H1 (cell line): ENCODE measurements around the gene BHMT2. TPM values are rescaled to one million over a fixed set of nuclear protein-coding genes. Genes with fewer than 3 reads are reported as not detected.

Experiments used
- CTCF ChIA-PET: fragments of 300-600 bp; sonication (Branson Sonifier 250); formaldehyde crosslinking; loops from one replicate; lab custom pipeline; 2021; ENCODE audit not compliant: partially characterized antibody; lab: Charles Lee
- POLR2A ChIA-PET: fragments of 300-600 bp; sonication (Branson Sonifier 250); formaldehyde crosslinking; loops from one replicate; lab custom pipeline; 2021; ENCODE audit warnings: inconsistent platforms; ENCODE audit not compliant: partially characterized antibody; lab: Charles Lee
- DNase-seq, 2 experiments: peaks; one replicate each; pipeline versions ENCODE4 v3.0.0 to v3.0.0-alpha.2; 2010 to 2022; ENCODE audit warnings: low spot score in 2 of 2, low read depth in 1 of 2, mixed read lengths in 1 of 2
- FAIRE-seq: peaks from 2 replicates; lab custom pipeline; 2011; peaks lifted over from hg19 to GRCh38; lab: Jason Lieb, UNC
- H2AFZ ChIP-seq: 2 replicates; pipeline ENCODE4 v1.8.1; 2012; ENCODE audit warnings: low read length, inconsistent platforms
- H2AK5ac ChIP-seq: 2 replicates; pipeline ENCODE4 v1.6.1; 2013; ENCODE audit warnings: low read depth, low read length
- H2BK120ac ChIP-seq: replicated peaks from 2 replicates; pipeline ENCODE3; 2013; ENCODE audit warnings: low read depth, low read length, inconsistent platforms
- H2BK12ac ChIP-seq: 2 replicates; pipeline ENCODE4 v1.6.1; 2013; ENCODE audit warnings: low read depth, low read length
- H2BK15ac ChIP-seq: 2 replicates; pipeline ENCODE4 v1.6.1; 2013; ENCODE audit warnings: low read length
- H2BK20ac ChIP-seq: 2 replicates; pipeline ENCODE4 v1.6.1; 2013; ENCODE audit warnings: low read length
- H2BK5ac ChIP-seq: 2 replicates; pipeline ENCODE4 v1.6.1; 2013; ENCODE audit warnings: low read depth, low read length
- H3K14ac ChIP-seq: 2 replicates; pipeline ENCODE4 v1.6.1; 2013; ENCODE audit warnings: inconsistent platforms; ENCODE audit not compliant: insufficient read length
- H3K18ac ChIP-seq: 2 replicates; pipeline ENCODE4 v1.6.1; 2013; ENCODE audit warnings: low read length; ENCODE audit errors: extremely low read depth
- H3K23ac ChIP-seq: 2 replicates; pipeline ENCODE4 v1.6.1; 2013; ENCODE audit warnings: inconsistent platforms; ENCODE audit not compliant: insufficient read length
- H3K23me2 ChIP-seq: 2 replicates; pipeline ENCODE4 v1.6.1; 2013; ENCODE audit warnings: low read depth, low read length
- H3K27ac ChIP-seq: 2 replicates; pipeline ENCODE4 v1.6.1; 2011; ENCODE audit warnings: low read depth, low read length, inconsistent platforms
- H3K27me3 ChIP-seq, 4 experiments: replicated peaks in 1 of 4; 1 replicate in 1 of 4; 2 replicates in 3 of 4; pipeline versions ENCODE4 v1.6.1 to v1.8.1; 2011 to 2013; ENCODE audit warnings: low read length in 3 of 4, mild to moderate bottlenecking in 3 of 4, inconsistent platforms in 2 of 4, mixed read lengths in 2 of 4, moderate library complexity in 1 of 4; ENCODE audit not compliant: control insufficient read depth in 3 of 4, insufficient read depth in 3 of 4; ENCODE audit errors: extremely low read depth in 1 of 4
- H3K36me3 ChIP-seq, 4 experiments: 2 replicates each; pipeline versions ENCODE4 v1.6.1 to v1.8.1; 2011 to 2013; ENCODE audit warnings: mild to moderate bottlenecking in 4 of 4, low read length in 3 of 4, moderate library complexity in 2 of 4, control low read depth in 1 of 4, inconsistent platforms in 1 of 4; ENCODE audit not compliant: insufficient read depth in 4 of 4, control insufficient read depth in 2 of 4
- H3K4ac ChIP-seq: replicated peaks from 2 replicates; pipeline ENCODE3; 2013; ENCODE audit warnings: low read length, low read depth, mixed read lengths, inconsistent platforms; ENCODE audit not compliant: insufficient read length
- H3K4me1 ChIP-seq, 4 experiments: replicated peaks in 1 of 4; 1 replicate in 1 of 4; 2 replicates in 3 of 4; pipeline versions ENCODE4 v1.6.1 to v1.8.1; 2011 to 2013; ENCODE audit warnings: low read length in 3 of 4, inconsistent platforms in 2 of 4, mixed read lengths in 1 of 4; ENCODE audit not compliant: insufficient read depth in 4 of 4, control insufficient read depth in 3 of 4
- H3K4me2 ChIP-seq, 2 experiments: 2 replicates each; pipeline versions ENCODE4 v1.6.1 to v1.8.1; 2011 to 2013; ENCODE audit warnings: low read depth in 2 of 2, low read length in 2 of 2, control low read depth in 1 of 2, inconsistent platforms in 1 of 2, mild to moderate bottlenecking in 1 of 2; ENCODE audit not compliant: insufficient read depth in 1 of 2
- H3K4me3 ChIP-seq, 4 experiments: fragments of 200-600, 300-600 bp in 1 of 4; sonication (generic), shearing (Covaris generic), sonication (Bioruptor Twin) in 1 of 4; 2 replicates each; pipeline versions ENCODE4 v1.5.1 to v1.8.1; 2011 to 2016; ENCODE audit warnings: low read length in 4 of 4, low read depth in 3 of 4, control low read depth in 2 of 4, inconsistent platforms in 2 of 4, mild to moderate bottlenecking in 2 of 4, mixed read lengths in 1 of 4, moderate library complexity in 1 of 4; ENCODE audit not compliant: insufficient read depth in 2 of 4; ENCODE audit errors: extremely low read depth in 1 of 4
- H3K56ac ChIP-seq: replicated peaks from 2 replicates; pipeline ENCODE3; 2013; ENCODE audit warnings: low read depth, mild to moderate bottlenecking, mixed read lengths, low read length, inconsistent platforms; ENCODE audit not compliant: insufficient read length
- H3K79me1 ChIP-seq: 2 replicates; pipeline ENCODE4 v1.6.1; 2013; ENCODE audit warnings: low read depth, low read length, control low read depth
- H3K79me2 ChIP-seq, 2 experiments: 2 replicates each; pipeline versions ENCODE4 v1.6.1 to v1.8.1; 2012 to 2013; ENCODE audit warnings: low read length in 2 of 2, mild to moderate bottlenecking in 2 of 2, inconsistent platforms in 1 of 2; ENCODE audit not compliant: insufficient read depth in 2 of 2, control insufficient read depth in 1 of 2
- H3K9ac ChIP-seq, 4 experiments: replicated peaks in 1 of 4; 1 replicate in 1 of 4; 2 replicates in 3 of 4; pipeline versions ENCODE4 v1.6.1 to v1.8.1; 2011 to 2013; ENCODE audit warnings: low read depth in 3 of 4, low read length in 3 of 4, control low read depth in 2 of 4, mild to moderate bottlenecking in 2 of 4, moderate library complexity in 2 of 4, inconsistent platforms in 1 of 4; ENCODE audit errors: extremely low read depth in 1 of 4
- H3K9me3 ChIP-seq, 2 experiments: 2 replicates each; pipeline versions ENCODE4 v1.6.1 to v1.8.1; 2012 to 2013; ENCODE audit warnings: mild to moderate bottlenecking in 2 of 2, moderate library complexity in 2 of 2, control low read depth in 1 of 2, inconsistent platforms in 1 of 2, low read depth in 1 of 2, low read length in 1 of 2, mixed read lengths in 1 of 2; ENCODE audit not compliant: insufficient read depth in 2 of 2
- H4K20me1 ChIP-seq, 2 experiments: replicated peaks in 1 of 2; 2 replicates each; pipeline versions ENCODE3 to v1.8.1; 2011 to 2013; ENCODE audit warnings: inconsistent platforms in 2 of 2, low read length in 2 of 2, mild to moderate bottlenecking in 1 of 2; ENCODE audit not compliant: insufficient read depth in 2 of 2, control insufficient read depth in 1 of 2
- H4K5ac ChIP-seq: 2 replicates; pipeline ENCODE4 v1.6.1; 2013; ENCODE audit warnings: low read length, low read depth, mixed read lengths, inconsistent platforms; ENCODE audit not compliant: insufficient read length
- H4K8ac ChIP-seq: 2 replicates; pipeline ENCODE4 v1.8.0; 2013; ENCODE audit warnings: mild to moderate bottlenecking, moderate library complexity, low read length, inconsistent platforms; ENCODE audit not compliant: insufficient read depth; ENCODE audit errors: extremely low read depth
- H4K91ac ChIP-seq: replicated peaks from 2 replicates; pipeline ENCODE3; 2013; ENCODE audit warnings: low read length, mixed read lengths, inconsistent platforms; ENCODE audit not compliant: insufficient read length
- BACH1 ChIP-seq: IDR thresholded peaks from 2 replicates; pipeline ENCODE4 v1.6.1; 2012; ENCODE audit warnings: low read length, improper control_type of control experiment
- CBX8 ChIP-seq: fragments of 300-800, 300-1000 bp; sonication (generic); IDR thresholded peaks from 2 replicates; pipeline ENCODE4 v1.7.1; 2016; ENCODE audit warnings: low read depth, low read length, borderline replicate concordance
- MAFK ChIP-seq: IDR thresholded peaks from 2 replicates; pipeline ENCODE4 v1.6.1; 2012; ENCODE audit warnings: low read depth, mild to moderate bottlenecking, improper control_type of control experiment, low read length
- TAF1 ChIP-seq: IDR thresholded peaks from 2 replicates; pipeline ENCODE4 v1.6.1; 2011; ENCODE audit warnings: mild to moderate bottlenecking, low read depth, low read length
- whole genome bisulfite sequencing, 2 experiments: shearing (Covaris generic) in 1 of 2; methylation state at CpG; one replicate each; pipeline versions ENCODE4 v1.1.6 to v1.1.7; 2013 to 2015; ENCODE audit warnings: low lambda C conversion rate in 2 of 2, mixed read lengths in 2 of 2, inconsistent platforms in 1 of 2, low coverage in 1 of 2, missing lambda C conversion rate in 1 of 2; ENCODE audit not compliant: insufficient replicate concordance in 2 of 2, insufficient coverage in 1 of 2, insufficient read length in 1 of 2; ENCODE audit errors: extremely low coverage in 1 of 2, missing lambda C conversion rate in 1 of 2; 5-methylcytosine and 5-hydroxymethylcytosine counted together
- polyA plus RNA-seq, 7 experiments: library from polyadenylated mRNA; depleted of rRNA in 3 of 7; stranded (reverse) in 5 of 7; unstranded in 2 of 7; fragments of >200 nt in 5 of 7; fragments of 200-250 nt in 2 of 7; gene quantifications; 1 replicate in 5 of 7; 2 replicates in 1 of 7; 4 replicates in 1 of 7; pipeline versions ENCODE4 v1.2.1 to v1.2.3, GENCODE V29; 2011 to 2013; ENCODE audit warnings: missing spikeins in 2 of 7, mixed read lengths in 2 of 7
- total RNA-seq: library from RNA; stranded (reverse); fragmentation: NEBNext Ultra II Directional; extraction: Animal tissue kit (Norgen Biotek cat#: 25700); gene quantifications from 2 replicates; pipeline ENCODE4 v1.2.1, GENCODE V29; 2021

Gene BHMT2
- total and polyA plus RNA-seq, 2 of the 8 experiments (the other 6 are each of a cell fraction or from before 2014, with no cell fraction given), result 0.11 TPM; not detected in 1

DNA sequence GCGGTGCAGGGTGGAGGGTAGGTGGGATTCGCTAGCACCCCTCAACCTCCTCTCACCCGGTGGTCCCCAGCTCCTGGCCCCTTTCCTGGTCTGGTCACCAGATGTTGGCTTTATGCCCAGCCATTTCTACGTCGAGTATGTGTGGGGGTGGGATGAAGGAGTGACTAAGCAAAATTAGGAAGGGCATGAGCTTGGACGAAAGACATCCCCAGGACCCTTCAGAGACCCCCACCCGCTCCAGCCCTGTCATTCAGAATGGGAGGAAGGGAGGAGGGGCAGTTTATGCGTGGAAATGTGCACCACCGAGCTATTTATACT is 742 bp downstream of the BHMT2 start:
- CTCF ChIA-PET, result interaction anchor here (0.7 to 1.3 kb wide), 6 partner anchors 9 to 48 kb away, joined by 3 to 5 read pairs (median 3); no protein-coding TSS in a partner anchor

More for the DNA sequence above, 742 bp downstream of the BHMT2 start:
- Histone ChIP-seq H3K79me2 (no peaks in the 10 kb centered on the region), H2AFZ (no peak overlapping the region), H3K79me1 (no peaks in the 10 kb centered on the region), H4K91ac (no peak overlapping the region), H3K27ac (no peak overlapping the region), H3K23me2 (no peaks in the 10 kb centered on the region), H3K23ac (no peak overlapping the region), H4K20me1 (no peaks in the 10 kb centered on the region), H2BK15ac (no peak overlapping the region), H3K18ac (no peak overlapping the region), H3K4me3 (no peak overlapping the region), H3K4ac (no peak overlapping the region), H3K56ac (no peak overlapping the region), H2BK20ac (no peak overlapping the region), H3K4me1 (no peaks in the 10 kb centered on the region), H2BK120ac (no peak overlapping the region), H3K27me3 (no peaks in the 10 kb centered on the region), H2BK5ac (no peak overlapping the region; the same call in 1 of the 2 replicates), H3K9me3 (no peaks in the 10 kb centered on the region; a peak in 2 of 4 replicates), H4K5ac (no peak overlapping the region), H4K8ac (no peak overlapping the region), H2BK12ac (no peak overlapping the region), H3K9ac (no peak overlapping the region), H3K36me3 (no peaks in the 10 kb centered on the region), H3K14ac (no peak overlapping the region), H2AK5ac (0 out of 2 replicates have a peak overlapping the region, but pooled peaks have one; percentile 28), H3K4me2 (no peak overlapping the region)
- peak; percentile 26; the same call in 1 of the 2 replicates for TF ChIP-seq MAFK
- no peak for TF ChIP-seq TAF1
- TF ChIP-seq CBX8, result no peak
- TF ChIP-seq BACH1, result peak; percentile 60; the same call in 1 of the 2 replicates
- no peak for FAIRE-seq
- WGBS, 2 experiments, result 89% methylated on average over 9 of the region's 9 CpGs; no CpG with 5 or more reads in 1 of the 2 experiments
- no peak for DNase-seq
- POLR2A ChIA-PET, result no interaction called here
